Cardiac muscle cell (in vitro differentiated cells and primary cell): ENCODE measurements around the gene USP46. TPM values are rescaled to one million over a fixed set of nuclear protein-coding genes. Genes with fewer than 3 reads are reported as not detected.

Experiments
- DNase-seq, 2 donors: peaks; one replicate each; pipeline versions ENCODE4 v3.0.0 to v3.0.0-alpha.2; 2010 to 2017; ENCODE audit warnings: low read depth in 1 of 2, low spot score in 1 of 2
- H3K27ac ChIP-seq: fragments of 200-600 bp; sonication (generic); 2 replicates; pipeline ENCODE4 v1.5.1; 2016
- H3K27me3 ChIP-seq: fragments of 200-600 bp; sonication (generic); 2 replicates; pipeline ENCODE4 v1.6.0; 2016; ENCODE audit warnings: control low read depth
- H3K36me3 ChIP-seq: fragments of 200-600 bp; sonication (generic); 2 replicates; pipeline ENCODE4 v1.5.1; 2016; ENCODE audit warnings: control low read depth
- H3K4me1 ChIP-seq: fragments of 200-600 bp; sonication (generic); 2 replicates; pipeline ENCODE4 v1.8.1; 2017; ENCODE audit warnings: low read depth, mild to moderate bottlenecking, mixed run types
- H3K4me3 ChIP-seq: fragments of 200-600 bp; sonication (generic); 2 replicates; pipeline ENCODE4 v1.5.1; 2016; ENCODE audit warnings: mild to moderate bottlenecking
- H3K9me3 ChIP-seq: fragments of 200-600 bp; sonication (generic); 2 replicates; pipeline ENCODE4 v1.5.1; 2017; ENCODE audit warnings: low read depth, mild to moderate bottlenecking, control low read depth
- polyA plus RNA-seq: library from polyadenylated mRNA; unstranded; fragments of >200 nt; fragmentation: Nextera tagmentation; extraction: Ambion mirVana; gene quantifications from 2 replicates; pipeline ENCODE4 v1.2.1, GENCODE V29; 2016
- total RNA-seq: library from RNA; depleted of rRNA; stranded (reverse); fragments of >200 nt; gene quantifications from 2 replicates; pipeline ENCODE4 v1.2.3, GENCODE V29; 2016
- TF ChIP-seq, protein P1 (sequence below): IDR thresholded peaks from 2 replicates; pipeline ENCODE4 v1.5.1; 2012; ENCODE audit warnings: low read depth, mild to moderate bottlenecking, low read length

USP46 gene, protein sequence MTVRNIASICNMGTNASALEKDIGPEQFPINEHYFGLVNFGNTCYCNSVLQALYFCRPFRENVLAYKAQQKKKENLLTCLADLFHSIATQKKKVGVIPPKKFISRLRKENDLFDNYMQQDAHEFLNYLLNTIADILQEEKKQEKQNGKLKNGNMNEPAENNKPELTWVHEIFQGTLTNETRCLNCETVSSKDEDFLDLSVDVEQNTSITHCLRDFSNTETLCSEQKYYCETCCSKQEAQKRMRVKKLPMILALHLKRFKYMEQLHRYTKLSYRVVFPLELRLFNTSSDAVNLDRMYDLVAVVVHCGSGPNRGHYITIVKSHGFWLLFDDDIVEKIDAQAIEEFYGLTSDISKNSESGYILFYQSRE
- total RNA-seq = 13.9 and 18.3 TPM in 2 replicates
- polyA plus RNA-seq = 23.5 and 24.2 TPM in 2 replicates

DNA sequence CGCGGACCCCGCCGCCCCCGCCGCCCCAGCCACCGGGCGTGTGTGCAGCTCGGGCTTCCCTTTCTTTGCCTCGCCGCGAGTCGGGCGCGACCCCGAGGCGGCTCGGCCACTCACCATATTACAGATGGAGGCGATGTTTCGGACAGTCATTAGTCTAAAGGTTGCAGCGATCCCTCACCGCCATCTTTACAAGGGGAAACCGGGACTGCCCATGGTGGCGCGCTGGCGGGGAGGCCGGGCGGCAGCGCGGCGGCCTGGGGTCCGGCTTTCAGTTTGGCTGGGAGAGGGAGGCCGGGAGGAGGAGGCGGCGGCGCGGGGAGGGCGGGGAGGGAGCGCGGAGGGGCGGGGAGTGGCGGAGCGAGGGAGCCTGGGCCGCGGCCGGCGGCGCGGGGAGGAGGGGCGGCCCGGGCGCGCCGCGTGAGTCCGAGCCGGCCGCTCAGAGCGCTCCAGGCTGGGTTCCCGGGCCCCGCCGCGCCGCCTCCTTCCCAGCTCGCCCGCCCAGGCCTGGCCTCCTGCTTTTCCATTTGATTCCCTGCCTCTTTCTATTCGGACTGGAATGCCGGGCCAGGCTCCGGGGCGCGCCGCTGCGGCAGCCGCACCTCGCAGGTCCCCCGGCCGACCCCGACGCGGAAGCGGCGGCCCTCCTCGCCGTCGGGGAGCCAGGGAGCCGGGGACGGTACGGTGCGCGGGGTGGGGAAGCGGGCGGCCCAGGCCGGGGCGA, at the start of gene USP46:
Gene USP46 (minus strand): TSS at position 301 of the 721 bp plus-strand sequence. CDS start 151 bp downstream, at position 150.
- Histone ChIP-seq H3K27me3 (no peaks in the 10 kb centered on the region), H3K9me3 (no peaks in the 10 kb centered on the region), H3K4me3 (peak within 1 kb of the TSS; percentile 96), H3K36me3 (no peaks in the 10 kb centered on the region), H3K4me1 (peaks cover 13% of the 10 kb centered on the region), H3K27ac (peak within 1 kb of the TSS; percentile 97)
- peak; percentile 87 to 89 for DNase-seq
- TF ChIP-seq, protein P1, sequence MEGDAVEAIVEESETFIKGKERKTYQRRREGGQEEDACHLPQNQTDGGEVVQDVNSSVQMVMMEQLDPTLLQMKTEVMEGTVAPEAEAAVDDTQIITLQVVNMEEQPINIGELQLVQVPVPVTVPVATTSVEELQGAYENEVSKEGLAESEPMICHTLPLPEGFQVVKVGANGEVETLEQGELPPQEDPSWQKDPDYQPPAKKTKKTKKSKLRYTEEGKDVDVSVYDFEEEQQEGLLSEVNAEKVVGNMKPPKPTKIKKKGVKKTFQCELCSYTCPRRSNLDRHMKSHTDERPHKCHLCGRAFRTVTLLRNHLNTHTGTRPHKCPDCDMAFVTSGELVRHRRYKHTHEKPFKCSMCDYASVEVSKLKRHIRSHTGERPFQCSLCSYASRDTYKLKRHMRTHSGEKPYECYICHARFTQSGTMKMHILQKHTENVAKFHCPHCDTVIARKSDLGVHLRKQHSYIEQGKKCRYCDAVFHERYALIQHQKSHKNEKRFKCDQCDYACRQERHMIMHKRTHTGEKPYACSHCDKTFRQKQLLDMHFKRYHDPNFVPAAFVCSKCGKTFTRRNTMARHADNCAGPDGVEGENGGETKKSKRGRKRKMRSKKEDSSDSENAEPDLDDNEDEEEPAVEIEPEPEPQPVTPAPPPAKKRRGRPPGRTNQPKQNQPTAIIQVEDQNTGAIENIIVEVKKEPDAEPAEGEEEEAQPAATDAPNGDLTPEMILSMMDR = no peak

DNA sequence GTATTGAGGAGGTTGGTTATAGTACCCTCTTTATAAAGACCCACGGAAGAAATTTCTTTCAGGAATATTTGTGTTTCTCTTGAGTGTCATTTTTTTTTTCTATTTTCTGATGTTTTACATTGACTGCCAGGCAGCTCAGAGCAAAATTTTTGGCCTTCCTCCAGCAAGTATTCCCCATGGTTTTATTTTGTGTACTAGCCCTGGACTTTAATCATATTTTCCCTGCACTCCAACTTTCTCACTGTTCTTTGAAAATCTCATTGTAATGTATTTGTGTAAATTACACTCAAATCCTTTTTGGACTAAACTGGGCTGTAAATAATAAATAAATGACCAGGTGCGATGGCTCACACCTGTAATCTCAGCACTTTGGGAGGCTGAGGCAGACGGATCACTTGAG, 45.6 kb upstream of the USP46 start:
- no peak overlapping the region for H3K4me3 ChIP-seq
- no peaks in the 10 kb centered on the region for H3K36me3 ChIP-seq
- no peaks in the 10 kb centered on the region for H3K27me3 ChIP-seq
- no peaks in the 10 kb centered on the region for H3K9me3 ChIP-seq
- H3K27ac ChIP-seq = no peak overlapping the region
- TF ChIP-seq, protein P1 = no peak
- H3K4me1 ChIP-seq = no peaks in the 10 kb centered on the region
- DNase-seq = peak in 1 of 2 donors; percentile 43

DNA sequence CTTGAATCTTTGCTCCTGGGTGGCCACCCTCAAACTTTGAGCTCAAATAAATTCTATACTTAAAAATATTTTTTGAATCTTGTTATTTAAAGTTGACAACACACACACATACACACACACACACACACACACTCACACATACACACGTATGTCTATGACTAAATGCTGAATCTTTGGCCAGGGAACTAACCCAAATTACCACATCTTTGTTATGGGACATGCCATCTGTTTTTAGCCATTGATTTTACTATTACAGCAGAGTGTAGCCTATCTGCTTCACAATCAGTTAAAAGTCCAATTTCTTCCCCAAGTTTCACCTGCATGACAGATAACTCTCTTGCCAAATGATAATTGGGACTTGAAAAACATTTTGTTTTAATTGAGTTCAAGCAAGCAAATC, 45.0 kb upstream of the USP46 start:
- DNase-seq = peak in 1 of 2 donors; percentile 38
- Histone ChIP-seq H3K9me3 (no peaks in the 10 kb centered on the region), H3K27me3 (no peaks in the 10 kb centered on the region), H3K27ac (no peak overlapping the region), H3K36me3 (no peaks in the 10 kb centered on the region), H3K4me3 (no peak overlapping the region), H3K4me1 (no peaks in the 10 kb centered on the region)
- TF ChIP-seq, protein P1 = no peak

GRCh38 chr4:52701207-52701606, 42.1 kb upstream of the USP46 start:
- H3K27ac ChIP-seq = no peak overlapping the region
- TF ChIP-seq, protein P1 = no peak
- no peaks in the 10 kb centered on the region for H3K36me3 ChIP-seq
- H3K4me1 ChIP-seq = no peaks in the 10 kb centered on the region
- H3K4me3 ChIP-seq = no peak overlapping the region
- no peaks in the 10 kb centered on the region for H3K9me3 ChIP-seq
- no peaks in the 10 kb centered on the region for H3K27me3 ChIP-seq
- no peak for DNase-seq

- Histone ChIP-seq H3K27ac (no peak overlapping the region), H3K27me3 (no peaks in the 10 kb centered on the region), H3K4me1 (no peaks in the 10 kb centered on the region), H3K4me3 (no peak overlapping the region), H3K36me3 (no peaks in the 10 kb centered on the region), H3K9me3 (no peaks in the 10 kb centered on the region)
- DNase-seq = no peak
- TF ChIP-seq, protein P1 = no peak
Observed at GRCh38 chr4:52694936-52695335, 35.8 kb upstream of the USP46 start.
